HG02642 (cell line): ENCODE results near the gene VPS9D1.
"Not testable (repeated sequence)": the region's sequence is repeated elsewhere in the genome, so short reads cannot be mapped to it uniquely, and the experiment has no call there.

ENCODE experiments used
- ATAC-seq: cut with Tn5 transposase; IDR thresholded peaks from one replicate; pipeline ENCODE4 v1.9.1; 2021; ENCODE audit warnings: mild to moderate bottlenecking; ENCODE audit not compliant: unreplicated experiment, poor library complexity

VPS9D1 gene

DNA sequence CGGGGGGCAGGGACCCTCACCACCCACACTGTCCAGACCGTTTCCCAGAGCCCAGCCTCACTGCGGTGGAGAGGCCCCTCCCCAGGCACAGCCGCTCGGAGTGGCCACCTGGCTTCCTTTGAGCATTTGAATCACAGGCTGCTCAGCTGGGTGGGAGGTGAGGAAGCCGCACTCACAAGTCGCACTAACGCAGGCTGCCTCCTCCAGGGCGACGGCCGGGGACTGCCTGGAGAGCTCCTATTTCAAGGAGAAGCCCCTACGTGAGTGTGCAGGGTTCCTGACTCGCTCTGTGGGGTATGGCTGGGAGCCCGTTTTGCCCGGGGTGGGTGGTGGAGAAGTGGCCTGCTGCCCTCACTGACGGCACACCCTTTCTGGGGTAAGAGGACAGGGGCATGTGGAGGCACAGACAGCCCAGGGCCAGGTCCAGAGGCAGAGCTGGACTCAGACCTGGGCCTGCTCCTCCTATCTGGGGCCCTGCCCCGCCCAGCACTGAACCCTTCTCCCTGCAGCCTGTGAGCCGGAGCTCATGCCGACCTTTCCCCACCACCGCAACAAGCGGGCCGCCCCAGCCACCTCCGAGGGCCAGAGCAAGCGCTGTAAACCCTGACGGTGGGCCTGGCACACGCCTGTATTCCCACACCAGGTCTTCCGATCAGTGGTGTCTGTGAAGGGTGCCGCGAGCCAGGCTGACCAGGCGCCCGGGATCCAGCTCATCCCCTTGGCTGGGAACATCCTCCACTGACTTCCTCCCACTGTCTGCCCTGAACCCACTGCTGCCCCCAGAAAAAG lies 25.4 kb downstream of the VPS9D1 start:
- ATAC-seq: no peak

DNA sequence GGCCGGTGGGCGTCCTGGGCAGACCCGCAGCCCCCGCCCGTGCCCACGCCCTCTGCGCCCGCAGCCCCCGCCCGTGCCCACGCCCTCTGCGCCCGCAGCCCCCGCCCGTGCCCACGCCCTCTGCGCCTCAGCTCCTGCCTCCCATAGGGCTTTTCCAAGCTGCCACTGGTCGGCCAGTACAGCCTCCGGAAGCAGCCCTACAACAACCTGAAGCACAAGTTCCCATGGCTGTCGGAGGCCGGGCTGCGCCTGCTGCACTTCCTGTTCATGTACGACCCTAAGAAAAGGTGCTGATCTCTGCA lies 26.0 kb downstream of the VPS9D1 start:
- not testable (repeated sequence) for ATAC-seq

DNA sequence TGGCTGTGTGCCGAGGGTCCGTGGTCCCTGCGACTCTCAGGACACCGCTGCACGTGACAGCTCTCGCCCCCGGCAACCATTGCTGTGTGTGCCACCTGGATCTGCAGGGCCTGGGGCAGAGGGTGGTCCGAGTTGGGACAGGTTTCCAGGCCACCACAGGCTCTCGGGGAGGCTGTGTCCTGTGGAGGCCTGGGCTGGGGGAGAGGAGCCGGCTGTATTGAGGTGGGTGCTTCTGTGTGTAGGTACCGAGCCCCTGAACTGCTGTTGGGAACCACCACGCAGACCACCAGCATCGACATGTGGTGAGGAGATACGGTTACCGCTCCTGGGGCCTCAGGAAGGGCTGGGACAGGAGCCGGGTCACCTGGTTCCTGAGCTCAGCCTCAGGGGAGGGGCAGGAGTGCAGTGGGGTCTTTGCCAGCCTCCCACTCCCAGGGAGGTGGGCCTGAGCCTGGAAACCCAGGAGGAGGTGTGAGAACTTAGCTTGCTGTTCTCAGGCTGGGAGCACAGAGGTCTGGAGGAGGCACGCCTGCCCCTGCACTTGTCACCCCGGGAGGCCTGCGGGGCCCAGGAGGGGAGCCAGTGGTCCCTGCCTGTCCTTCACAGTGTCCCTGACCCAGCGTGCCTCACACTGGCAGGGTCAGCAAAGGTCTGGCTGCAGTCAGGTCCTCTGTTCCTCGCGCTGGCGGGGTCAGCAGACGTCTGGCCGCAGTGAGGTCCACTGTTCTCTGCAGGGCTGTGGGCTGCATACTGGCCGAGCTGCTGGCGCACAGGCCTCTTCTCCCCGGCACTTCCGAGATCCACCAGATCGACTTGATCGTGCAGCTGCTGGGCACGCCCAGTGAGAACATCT lies 26.5 kb downstream of the VPS9D1 start:
- no peak for ATAC-seq

DNA sequence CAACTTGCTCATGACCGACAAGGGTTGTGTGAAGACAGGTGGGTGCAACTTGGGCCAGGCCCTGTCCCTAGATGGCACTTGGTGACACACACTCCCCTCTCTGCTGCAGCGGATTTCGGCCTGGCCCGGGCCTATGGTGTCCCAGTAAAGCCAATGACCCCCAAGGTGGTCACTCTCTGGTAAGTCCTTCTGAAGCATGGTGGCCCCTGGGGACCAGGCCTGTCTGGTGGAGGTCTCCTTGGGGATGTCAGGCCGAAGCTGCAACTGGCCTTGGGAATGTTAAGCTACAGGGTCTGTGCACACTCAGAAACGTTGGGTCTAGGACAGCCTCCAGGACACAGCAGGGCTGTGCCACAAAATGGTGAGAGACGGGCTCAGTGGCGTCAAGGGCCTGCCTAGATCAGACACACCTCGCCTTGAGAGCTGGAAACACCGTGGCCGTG lies 27.4 kb downstream of the VPS9D1 start:
- ATAC-seq: no peak

DNA sequence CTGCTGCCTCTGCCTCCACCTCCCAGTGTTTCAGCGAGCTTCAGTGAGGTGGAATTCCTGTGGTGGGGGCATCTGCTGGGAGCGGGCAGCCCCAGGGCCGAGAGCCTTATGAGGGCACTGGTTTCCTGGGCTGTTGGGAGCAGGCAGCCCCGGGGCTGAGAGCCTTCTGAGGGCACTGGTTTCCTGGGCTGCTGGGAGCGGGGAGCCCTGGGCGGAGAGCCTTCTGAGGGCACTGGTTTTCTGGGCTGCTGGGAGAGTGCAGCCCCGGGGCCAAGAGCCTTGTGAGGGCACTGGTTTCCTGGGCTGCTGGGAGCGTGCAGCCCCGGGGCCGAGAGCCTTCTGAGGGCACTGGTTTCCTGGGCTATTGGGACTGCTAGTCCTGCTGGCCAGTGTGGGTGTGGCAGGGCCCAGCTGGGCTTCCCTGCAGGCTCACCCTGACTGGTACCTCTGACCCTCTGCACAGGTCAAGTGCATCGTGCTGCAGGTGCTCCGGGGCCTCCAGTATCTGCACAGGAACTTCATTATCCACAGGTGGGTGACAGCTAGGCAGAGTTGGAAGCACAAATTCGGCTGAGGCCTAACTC lies 28.6 kb downstream of the VPS9D1 start:
- no peak for ATAC-seq

DNA sequence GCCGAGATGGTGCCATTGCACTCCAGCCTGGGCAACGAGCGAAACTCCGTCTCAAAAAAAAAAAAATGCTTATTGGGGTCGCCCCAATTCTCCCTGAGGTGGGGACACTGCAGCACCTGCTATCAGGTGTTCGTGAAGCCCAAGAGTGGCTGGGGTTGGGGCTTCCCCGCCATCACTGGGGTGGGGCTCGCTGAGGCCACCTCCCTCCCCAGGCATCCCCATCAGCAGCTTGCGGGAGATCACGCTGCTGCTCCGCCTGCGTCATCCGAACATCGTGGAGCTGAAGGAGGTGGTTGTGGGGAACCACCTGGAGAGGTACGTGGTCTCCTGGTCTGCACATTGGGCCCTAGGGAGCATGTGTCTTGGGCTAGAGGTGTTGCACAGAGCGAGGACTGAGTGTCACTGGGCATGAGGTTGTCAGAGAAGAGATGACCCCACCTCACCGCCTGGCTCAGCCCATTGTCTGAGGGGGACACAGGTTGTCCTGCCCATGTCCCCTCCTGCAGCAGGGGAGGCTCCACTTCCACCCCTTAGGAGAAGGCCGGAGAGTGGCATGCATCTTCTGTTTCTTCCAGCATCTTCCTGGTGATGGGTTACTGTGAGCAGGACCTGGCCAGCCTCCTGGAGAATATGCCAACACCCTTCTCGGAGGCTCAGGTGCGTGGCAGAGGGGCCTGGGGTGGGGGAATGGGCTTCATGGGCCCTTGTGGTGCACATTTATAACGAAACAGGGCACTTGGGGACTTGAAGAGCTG lies 29.3 kb downstream of the VPS9D1 start:
- ATAC-seq: no peak

DNA sequence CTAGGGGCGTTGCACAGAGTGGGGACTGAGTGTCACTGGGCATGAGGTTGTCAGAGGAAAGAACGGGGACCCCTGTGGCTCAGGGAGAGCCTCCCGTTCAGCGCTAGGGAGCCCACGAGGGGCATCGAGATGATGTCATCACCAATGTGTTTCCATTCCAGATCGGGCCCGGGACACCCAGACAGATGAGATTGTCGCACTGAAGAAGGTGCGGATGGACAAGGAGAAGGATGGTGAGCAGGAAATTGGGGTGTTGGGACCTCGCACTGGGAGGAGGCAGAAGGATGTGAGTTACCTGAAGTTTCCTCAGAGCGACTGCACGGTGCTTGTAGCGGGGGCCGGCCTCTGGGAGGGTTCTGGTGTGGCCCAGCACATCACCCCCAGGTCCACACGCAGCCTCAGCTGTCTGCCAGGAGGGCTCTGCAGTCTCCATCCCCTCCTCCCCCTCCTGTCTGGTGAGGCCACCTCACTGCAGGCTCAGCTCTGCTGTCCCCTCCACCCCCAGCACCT lies 30.3 kb downstream of the VPS9D1 start:
- ATAC-seq: no peak

DNA sequence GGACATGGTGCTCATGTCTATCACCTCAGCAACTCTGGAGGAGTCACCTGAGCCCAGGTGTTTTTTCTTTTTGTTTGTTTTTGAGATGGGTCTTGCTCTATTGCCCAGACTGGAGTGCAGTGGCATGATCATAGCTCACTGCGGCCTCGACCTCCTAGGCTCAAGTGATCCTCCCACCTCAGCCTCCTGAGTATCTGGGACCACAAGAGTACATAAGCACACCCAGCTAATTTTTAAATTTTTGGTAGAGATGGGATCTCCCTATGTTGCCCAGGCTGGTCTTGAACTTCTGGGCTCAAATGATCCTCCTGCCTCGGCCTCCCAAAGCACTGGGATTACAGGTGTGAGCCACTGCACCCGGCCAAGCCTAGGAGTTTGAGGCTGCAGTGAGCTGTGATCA lies 31.1 kb downstream of the VPS9D1 start:
- not testable (repeated sequence) for ATAC-seq

DNA sequence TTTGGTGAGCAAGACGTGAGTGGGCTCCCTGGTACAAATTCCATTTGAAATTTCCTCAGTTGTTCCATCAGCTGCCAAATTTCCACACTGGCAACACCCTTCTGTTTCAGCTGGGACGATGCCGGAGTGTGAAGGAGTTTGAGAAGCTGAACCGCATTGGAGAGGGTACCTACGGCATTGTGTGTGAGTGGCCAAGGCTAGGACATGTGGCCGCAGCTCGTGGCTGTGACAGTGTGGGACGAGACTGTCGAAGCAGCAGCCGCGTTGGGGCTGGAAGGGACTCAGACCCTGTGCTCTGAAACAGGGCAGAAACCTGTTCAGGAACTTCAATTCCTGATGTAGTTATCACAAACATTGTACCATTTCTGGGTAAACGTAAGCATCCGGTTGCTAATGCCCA lies 31.6 kb downstream of the VPS9D1 start:
- no peak for ATAC-seq

DNA sequence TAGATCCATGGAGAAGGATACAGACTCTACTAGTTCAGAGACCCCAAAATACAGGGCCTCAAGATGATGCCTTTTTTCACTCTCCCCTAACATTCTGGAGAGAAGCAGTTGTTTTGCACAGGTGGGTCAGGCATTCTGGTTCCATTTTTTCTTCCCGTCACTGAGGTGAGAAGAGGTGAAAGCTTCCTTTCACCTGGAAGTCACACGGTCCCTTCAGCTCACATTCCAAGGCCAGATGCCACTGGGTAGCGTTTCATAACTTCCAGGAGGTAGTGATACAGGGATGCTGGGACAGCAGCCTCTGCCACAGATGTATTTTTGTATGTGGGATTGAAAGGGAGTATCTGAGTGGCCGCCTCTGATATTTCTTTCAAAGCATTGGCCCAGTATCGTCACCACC lies 32.3 kb downstream of the VPS9D1 start:
- ATAC-seq: no peak

DNA sequence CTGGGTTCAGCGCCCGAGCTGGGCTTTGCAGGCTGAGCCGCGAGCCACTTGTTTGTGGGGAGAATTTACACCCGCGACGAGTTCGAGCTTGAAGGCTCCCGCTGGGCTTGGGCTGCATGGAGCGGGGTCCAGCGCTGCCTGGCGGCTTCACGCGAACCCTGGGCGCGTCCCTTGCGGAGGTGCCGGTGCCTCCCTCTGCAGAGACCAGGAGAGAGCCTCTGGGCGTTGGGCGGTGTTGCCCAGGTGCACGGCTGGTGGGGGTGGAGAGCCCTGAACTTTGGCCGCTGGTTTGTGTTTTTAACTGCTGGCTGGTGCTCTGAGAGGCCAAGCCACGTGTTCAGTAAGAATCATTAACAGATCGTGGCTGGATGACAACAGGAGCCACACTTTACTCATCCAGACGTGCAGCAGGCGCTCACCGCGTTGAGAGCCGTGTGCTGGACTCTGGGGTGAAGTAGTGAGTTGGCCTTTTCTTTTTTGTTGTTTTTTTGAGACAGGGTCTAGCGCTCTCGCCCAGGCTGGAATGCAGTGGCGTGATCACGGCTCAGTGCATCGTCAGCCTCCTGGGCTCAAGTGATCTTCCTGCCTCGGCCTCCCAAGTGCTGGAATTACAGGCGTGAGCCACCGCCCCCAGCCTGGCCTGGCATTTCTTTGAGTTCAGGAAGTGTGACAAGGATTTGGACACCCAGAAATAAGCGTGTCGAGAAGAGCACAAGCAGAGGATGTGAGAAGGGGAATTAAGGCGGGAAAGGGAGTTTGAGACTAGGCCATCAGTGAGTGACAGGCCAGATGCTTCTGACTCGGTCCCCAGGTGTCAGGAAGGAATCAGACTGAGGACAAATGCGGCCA lies 33.4 kb downstream of the VPS9D1 start:
- peak; percentile 42 for ATAC-seq

DNA sequence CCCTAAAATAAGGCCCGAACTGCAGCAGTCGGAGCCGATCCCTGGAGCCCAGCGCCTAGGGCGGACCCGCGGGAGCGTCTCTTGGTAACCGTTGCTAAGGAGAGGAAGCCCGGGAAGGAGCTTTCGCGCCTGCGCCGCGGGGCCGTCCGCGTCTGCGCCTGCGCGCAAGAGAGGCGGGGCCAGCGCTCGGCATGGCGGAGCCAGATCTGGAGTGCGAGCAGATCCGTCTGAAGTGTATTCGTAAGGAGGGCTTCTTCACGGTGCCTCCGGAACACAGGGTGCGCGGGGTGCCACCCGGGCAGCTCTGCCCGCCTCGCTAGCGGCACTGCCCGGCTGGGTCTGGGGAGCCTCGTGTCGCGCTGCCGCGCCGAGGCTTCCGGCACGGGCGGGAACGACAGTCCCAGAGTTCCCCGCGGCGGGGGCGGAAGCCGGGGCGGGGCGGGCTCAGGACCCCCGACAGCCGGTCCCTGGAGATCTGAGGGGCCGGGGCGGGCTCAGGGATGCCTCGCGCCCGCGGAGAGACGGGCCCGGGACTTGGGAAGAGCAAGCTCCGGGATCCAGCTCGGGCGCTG lies 34.1 kb downstream of the VPS9D1 start, which contains the start of gene CDK10:
Gene CDK10 (plus strand): TSS at position 170 of the 572 bp plus-strand sequence. CDS start 22 bp downstream, at position 192.
- peak; percentile 90 for ATAC-seq

DNA sequence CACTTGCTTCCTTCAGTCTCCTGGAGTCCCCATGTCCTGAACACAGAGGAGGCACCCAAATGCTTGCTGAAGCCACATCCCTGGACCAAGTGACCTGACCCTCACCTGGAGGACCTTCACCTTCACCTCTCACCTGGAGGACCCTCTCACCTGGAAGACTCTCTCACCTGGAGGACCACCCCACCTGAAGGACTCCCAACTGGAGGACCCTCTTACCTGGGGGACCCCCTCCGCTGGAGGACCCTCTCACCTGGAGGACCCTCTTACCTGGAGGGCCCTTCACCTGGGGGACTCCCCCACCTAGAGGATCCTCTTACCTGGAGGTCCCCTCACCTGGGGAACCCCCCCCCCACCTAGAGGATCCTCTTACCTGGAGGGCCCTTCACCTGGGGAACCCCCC lies 34.8 kb downstream of the VPS9D1 start:
- ATAC-seq: no peak

DNA sequence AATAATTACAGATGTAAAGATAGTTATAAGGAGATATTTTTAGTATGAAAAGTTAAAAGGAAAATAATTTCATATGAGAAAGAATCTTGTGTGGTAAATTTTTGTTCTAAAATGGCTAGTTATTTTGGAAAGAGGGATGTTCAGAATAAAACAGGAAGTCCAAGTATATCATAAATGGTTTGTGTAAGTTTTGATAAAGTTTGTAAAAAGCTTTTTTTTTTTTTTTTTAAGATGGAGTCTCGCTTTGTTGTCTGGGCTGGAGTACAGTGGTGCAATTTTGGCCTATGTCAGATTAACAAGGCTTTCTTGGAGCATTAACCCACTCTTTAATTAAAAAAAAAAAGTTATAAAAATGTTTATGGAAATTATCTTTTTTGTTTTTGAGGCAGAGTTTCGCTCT lies 42.4 kb downstream of the VPS9D1 start:
- ATAC-seq: no peak

DNA sequence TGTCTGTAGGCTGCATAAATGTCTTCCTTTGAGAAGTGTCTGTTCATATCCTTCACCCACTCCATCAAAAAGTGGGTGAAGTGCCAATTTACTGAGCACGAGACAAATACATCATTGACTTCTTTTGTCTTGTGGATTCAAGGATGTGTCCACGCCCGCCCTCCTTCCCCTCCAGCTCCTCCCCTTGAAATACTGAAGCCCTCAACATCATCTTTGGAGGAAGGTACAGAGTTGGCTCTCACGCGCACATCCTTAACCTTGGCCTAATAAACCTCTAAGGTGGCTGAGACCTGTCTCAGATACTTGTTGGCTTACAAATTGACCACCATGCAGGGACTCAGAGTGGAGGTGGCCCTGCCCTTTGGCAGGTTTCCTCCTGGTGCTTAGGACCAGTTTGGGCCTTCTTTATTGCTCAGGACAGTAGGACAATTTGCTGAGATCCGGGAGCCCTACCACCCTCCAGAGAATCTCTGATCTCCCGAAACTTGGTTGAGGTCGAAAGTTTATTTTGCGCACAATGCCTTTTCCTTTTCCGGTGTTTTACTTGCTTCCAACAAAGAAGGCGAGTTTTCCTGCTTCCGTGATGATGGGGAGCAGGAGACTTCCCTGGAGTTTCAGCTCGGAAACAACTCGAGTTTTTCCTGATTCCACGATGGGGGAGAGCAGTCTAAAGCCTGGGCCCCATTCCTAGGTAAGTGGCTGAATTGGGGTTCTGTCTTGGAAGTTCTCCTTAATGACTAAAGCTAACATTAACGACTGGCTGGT lies 48.3 kb downstream of the VPS9D1 start:
- ATAC-seq: no peak

DNA sequence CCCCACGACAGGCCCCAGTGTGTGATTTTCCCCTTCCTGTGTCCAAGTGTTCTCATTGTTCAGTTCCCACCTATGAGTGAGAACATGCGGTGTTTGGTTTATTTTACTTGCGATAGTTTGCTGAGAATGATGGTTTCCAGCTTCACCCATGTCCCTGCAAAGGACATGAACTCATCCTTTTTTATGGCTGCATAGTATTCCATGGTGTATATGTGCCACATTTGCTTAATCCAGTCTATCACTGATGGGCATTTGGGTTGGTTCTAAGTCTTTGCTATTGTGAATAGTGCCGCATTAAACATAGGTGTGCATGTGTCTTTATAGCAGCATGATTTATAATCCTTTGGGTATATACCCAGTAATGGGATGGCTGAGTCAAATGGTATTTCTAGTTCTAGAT lies 49.1 kb downstream of the VPS9D1 start:
- ATAC-seq: not testable (repeated sequence)

DNA sequence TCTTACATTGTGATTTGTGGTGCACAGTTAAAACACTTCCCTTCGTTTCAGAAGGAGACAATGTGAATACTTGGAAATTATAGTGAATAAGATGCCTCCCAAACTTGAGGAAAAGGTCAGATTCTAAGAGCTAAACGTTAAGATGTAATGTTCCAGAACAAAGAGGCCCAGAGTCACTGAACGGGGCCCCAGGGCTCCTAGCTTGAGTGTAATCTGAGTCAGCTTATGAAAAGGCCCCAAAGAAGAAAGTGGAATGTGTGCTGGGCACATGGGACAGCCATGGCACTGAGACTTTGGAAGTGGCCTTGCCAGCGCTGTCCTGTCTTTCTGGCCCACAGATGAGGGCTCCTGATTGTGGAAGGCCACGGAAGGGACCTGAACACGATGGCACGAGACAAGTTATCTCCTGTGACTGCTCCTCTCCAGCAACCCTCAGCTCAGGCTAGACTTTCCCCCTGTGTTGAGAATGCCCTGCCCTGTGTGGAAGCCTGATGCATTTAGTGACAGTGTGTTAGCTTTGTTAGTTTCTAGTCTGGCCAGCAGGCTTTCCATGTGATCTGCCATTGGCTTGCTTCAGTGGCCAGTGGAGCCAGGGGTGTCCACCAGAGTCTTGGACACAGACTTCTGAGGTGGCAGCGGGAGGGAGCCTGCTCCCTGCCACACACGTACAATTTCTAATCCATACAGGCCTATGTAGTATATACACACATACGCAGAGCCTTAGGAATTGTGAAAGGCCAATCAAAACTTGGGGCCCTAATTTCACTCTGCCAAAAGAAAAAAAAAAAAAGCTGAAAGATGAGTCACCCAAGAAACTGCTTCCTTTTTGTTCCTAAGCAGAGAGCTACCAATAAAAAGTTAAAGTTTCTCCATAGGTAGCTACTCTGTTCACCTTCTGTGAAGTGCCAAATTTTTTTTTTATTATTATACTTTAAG lies 49.9 kb downstream of the VPS9D1 start:
- ATAC-seq: no peak
